Gastrocnemius medialis (tissue), 4 donors: Measurements from ENCODE around the gene ANKRD24.

Experiments
- POLR2A ChIP-seq, 2 donors: fragments of 450-650 bp; IDR thresholded peaks; one replicate each; pipeline ENCODE4 v1.6.1; 2017; ENCODE audit warnings: antibody characterized with exemption in 2 of 2, mild to moderate bottlenecking in 2 of 2, moderate library complexity in 2 of 2
- TF ChIP-seq, protein P1 (sequence below), 5 experiments: fragments of 450-650 bp in 3 of 5; fragments of 200-600 bp in 2 of 5; sonication (generic) in 2 of 5; IDR thresholded peaks in 4 of 5; conservative IDR thresholded peaks in 1 of 5; 1 replicate in 4 of 5; 2 replicates in 1 of 5; pipeline ENCODE4 v1.5.1; 2016 to 2019; ENCODE audit warnings: antibody characterized with exemption in 5 of 5, mild to moderate bottlenecking in 3 of 5, moderate library complexity in 3 of 5

DNA sequence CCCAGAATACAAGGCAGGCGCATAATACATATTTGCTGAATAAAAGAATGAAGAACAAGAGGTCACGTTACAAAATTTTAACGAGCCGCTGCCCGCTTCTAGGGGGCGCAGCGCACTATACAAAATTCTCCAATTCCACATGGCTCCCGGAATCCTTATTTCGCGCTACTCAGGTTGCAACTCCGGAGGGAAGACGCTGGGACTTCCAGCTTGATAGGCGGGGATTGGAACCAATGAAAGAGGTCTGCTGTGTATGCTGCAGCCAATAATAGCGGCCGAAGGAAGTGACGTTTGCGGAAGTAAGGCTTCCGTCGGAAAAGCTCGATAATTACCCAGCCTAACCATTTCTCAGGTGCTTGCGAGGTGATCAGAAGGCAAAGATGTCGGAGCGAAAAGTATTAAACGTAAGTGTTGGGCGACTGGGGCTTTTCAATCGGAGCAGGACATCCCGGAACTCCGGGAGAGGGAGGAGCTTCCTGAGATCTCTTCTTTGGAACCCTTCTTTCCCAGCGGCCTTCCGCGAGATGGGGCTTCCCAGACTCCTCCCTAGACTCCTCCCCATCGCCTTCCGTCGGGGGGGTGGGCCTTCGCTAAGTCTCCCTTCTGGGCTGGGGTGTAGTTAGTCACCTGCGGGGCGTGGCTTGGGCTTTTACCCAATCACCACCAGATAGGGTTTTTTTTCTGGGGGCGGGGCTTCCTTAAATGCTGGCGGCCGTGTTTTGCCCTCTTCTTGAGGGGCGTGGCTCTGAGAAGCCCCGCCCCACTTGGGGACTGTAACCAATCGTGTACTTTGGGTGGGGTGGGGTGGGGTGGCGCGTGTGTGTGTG is 64.5 kb downstream of the ANKRD24 start, which contains the start of gene YJU2:
- TF ChIP-seq, protein P1, sequence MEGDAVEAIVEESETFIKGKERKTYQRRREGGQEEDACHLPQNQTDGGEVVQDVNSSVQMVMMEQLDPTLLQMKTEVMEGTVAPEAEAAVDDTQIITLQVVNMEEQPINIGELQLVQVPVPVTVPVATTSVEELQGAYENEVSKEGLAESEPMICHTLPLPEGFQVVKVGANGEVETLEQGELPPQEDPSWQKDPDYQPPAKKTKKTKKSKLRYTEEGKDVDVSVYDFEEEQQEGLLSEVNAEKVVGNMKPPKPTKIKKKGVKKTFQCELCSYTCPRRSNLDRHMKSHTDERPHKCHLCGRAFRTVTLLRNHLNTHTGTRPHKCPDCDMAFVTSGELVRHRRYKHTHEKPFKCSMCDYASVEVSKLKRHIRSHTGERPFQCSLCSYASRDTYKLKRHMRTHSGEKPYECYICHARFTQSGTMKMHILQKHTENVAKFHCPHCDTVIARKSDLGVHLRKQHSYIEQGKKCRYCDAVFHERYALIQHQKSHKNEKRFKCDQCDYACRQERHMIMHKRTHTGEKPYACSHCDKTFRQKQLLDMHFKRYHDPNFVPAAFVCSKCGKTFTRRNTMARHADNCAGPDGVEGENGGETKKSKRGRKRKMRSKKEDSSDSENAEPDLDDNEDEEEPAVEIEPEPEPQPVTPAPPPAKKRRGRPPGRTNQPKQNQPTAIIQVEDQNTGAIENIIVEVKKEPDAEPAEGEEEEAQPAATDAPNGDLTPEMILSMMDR (IDR thresholded peaks at IDR 0.05 in 4 of 5, conservative IDR thresholded peaks at IDR 0.05 in 1 of 5) = peak in 4 of 5 experiments; percentile 23 to 38 (median 34)
- peak; percentile 36 to 42 for TF ChIP-seq POLR2A (IDR thresholded peaks at IDR 0.05)
